B cell (primary cell): ENCODE data around the gene STX1A.

ENCODE experiments used
- EZH2 ChIP-seq: IDR thresholded peaks from 2 replicates; pipeline ENCODE4 v1.6.1; 2012; ENCODE audit warnings: borderline replicate concordance, low read depth, mild to moderate bottlenecking, moderate library complexity, low read length; ENCODE audit not compliant: insufficient read depth, poor library complexity, severe bottlenecking
- TF ChIP-seq, protein P1 (sequence below): fragments of 200-600 bp; IDR thresholded peaks from one replicate; pipeline ENCODE4 v1.8.0; 2022; ENCODE audit warnings: antibody characterized with exemption, mild to moderate bottlenecking

- TF ChIP-seq EZH2, result no peak
- TF ChIP-seq, protein P1, sequence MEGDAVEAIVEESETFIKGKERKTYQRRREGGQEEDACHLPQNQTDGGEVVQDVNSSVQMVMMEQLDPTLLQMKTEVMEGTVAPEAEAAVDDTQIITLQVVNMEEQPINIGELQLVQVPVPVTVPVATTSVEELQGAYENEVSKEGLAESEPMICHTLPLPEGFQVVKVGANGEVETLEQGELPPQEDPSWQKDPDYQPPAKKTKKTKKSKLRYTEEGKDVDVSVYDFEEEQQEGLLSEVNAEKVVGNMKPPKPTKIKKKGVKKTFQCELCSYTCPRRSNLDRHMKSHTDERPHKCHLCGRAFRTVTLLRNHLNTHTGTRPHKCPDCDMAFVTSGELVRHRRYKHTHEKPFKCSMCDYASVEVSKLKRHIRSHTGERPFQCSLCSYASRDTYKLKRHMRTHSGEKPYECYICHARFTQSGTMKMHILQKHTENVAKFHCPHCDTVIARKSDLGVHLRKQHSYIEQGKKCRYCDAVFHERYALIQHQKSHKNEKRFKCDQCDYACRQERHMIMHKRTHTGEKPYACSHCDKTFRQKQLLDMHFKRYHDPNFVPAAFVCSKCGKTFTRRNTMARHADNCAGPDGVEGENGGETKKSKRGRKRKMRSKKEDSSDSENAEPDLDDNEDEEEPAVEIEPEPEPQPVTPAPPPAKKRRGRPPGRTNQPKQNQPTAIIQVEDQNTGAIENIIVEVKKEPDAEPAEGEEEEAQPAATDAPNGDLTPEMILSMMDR, result no peak
Measured at GRCh38 chr7:73742753-73743641, 23.5 kb upstream of the STX1A start.
